Endothelial cell (in vitro differentiated cells): Measurements from ENCODE around the gene ALDH16A1. TPM values are rescaled to one million over a fixed set of nuclear protein-coding genes. Genes with fewer than 3 reads are reported as not detected.

Experiments used
- DNase-seq: peaks from one replicate; pipeline ENCODE4 v3.0.0; 2021; ENCODE audit warnings: low spot score
- H3K27ac Mint-ChIP-seq: one replicate; pipeline ENCODE4 v1.8.0; 2021; ENCODE audit warnings: mixed read lengths, inconsistent platforms; ENCODE audit not compliant: unreplicated experiment
- H3K27me3 Mint-ChIP-seq: one replicate; pipeline ENCODE4 v1.8.0; 2021; ENCODE audit warnings: mild to moderate bottlenecking, moderate library complexity, mixed read lengths, inconsistent platforms; ENCODE audit not compliant: unreplicated experiment
- H3K36me3 Mint-ChIP-seq: one replicate; pipeline ENCODE4 v1.8.0; 2021; ENCODE audit warnings: mild to moderate bottlenecking, low read depth, mixed read lengths, inconsistent platforms; ENCODE audit not compliant: unreplicated experiment
- H3K4me1 Mint-ChIP-seq: one replicate; pipeline ENCODE4 v1.8.0; 2021; ENCODE audit warnings: mild to moderate bottlenecking, mixed read lengths, inconsistent platforms; ENCODE audit not compliant: unreplicated experiment
- H3K4me3 Mint-ChIP-seq: one replicate; pipeline ENCODE4 v1.8.0; 2021; ENCODE audit warnings: mild to moderate bottlenecking, mixed read lengths, inconsistent platforms; ENCODE audit not compliant: unreplicated experiment
- H3K9me3 Mint-ChIP-seq: one replicate; pipeline ENCODE4 v1.8.0; 2021; ENCODE audit warnings: mixed read lengths, inconsistent platforms; ENCODE audit not compliant: unreplicated experiment
- CTCF ChIP-seq: fragments of 200-600 bp; sonication (generic); IDR thresholded peaks from one replicate; pipeline ENCODE4 v1.5.0; 2021; ENCODE audit warnings: antibody characterized with exemption; ENCODE audit not compliant: unreplicated experiment
- total RNA-seq: library from RNA; stranded (reverse); fragmentation: NEBNext Ultra II Directional; extraction: Animal tissue kit (Norgen Biotek cat#: 25700); gene quantifications from one replicate; pipeline ENCODE4 v1.2.1, GENCODE V29; 2021; ENCODE audit not compliant: unreplicated experiment

Gene ALDH16A1
- total RNA-seq, 1 donor from 2014 or later = 49.6 TPM

- Mint-ChIP-seq H3K27me3 (peaks cover 59% of the 10 kb centered on the region), H3K4me1 (peaks cover 14% of the 10 kb centered on the region), H3K27ac (no peak overlapping the region), H3K36me3 (peaks cover 15% of the 10 kb centered on the region), H3K4me3 (no peak overlapping the region), H3K9me3 (no peaks in the 10 kb centered on the region)
- no peak for TF ChIP-seq CTCF
- no peak for DNase-seq
Observed at GRCh38 chr19:49439836-49440235, 13.2 kb upstream of the ALDH16A1 start.

- Mint-ChIP-seq H3K27me3 (peaks cover 58% of the 10 kb centered on the region), H3K4me1 (peaks cover 14% of the 10 kb centered on the region), H3K36me3 (peaks cover 7% of the 10 kb centered on the region), H3K27ac (no peak overlapping the region), H3K9me3 (no peaks in the 10 kb centered on the region), H3K4me3 (peak overlapping the region; percentile 68)
- DNase-seq = no peak
- no peak for TF ChIP-seq CTCF
Observed at GRCh38 chr19:49440439-49441209, 12.4 kb upstream of the ALDH16A1 start.

- DNase-seq = peak; percentile 43
- H3K4me3 Mint-ChIP-seq = peak within 1 kb of the TSS; percentile 82
- peaks cover 11% of the 10 kb centered on the region for H3K36me3 Mint-ChIP-seq
- H3K4me1 Mint-ChIP-seq = peaks cover 14% of the 10 kb centered on the region
- H3K9me3 Mint-ChIP-seq = no peaks in the 10 kb centered on the region
- TF ChIP-seq CTCF = no peak
- H3K27ac Mint-ChIP-seq = no peak within 1 kb of the TSS
- H3K27me3 Mint-ChIP-seq = peaks cover 52% of the 10 kb centered on the region
Observed at GRCh38 chr19:49441210-49441959, 11.6 kb upstream of the ALDH16A1 start, which contains the start of gene SLC17A7. Gene SLC17A7 (minus strand): TSS chr19:49441527. CDS start chr19:49441379, 148 bp downstream.

GRCh38 chr19:49441960-49442350 lies 11.1 kb upstream of the ALDH16A1 start:
- peaks cover 49% of the 10 kb centered on the region for H3K27me3 Mint-ChIP-seq
- no peak for TF ChIP-seq CTCF
- peaks cover 16% of the 10 kb centered on the region for H3K36me3 Mint-ChIP-seq
- peak overlapping the region; percentile 82 for H3K4me3 Mint-ChIP-seq
- no peak overlapping the region for H3K27ac Mint-ChIP-seq
- peaks cover 14% of the 10 kb centered on the region for H3K4me1 Mint-ChIP-seq
- no peaks in the 10 kb centered on the region for H3K9me3 Mint-ChIP-seq
- DNase-seq = no peak

- no peak for TF ChIP-seq CTCF
- peak overlapping the region; percentile 82 for H3K4me3 Mint-ChIP-seq
- no peak overlapping the region for H3K27ac Mint-ChIP-seq
- peaks cover 14% of the 10 kb centered on the region for H3K4me1 Mint-ChIP-seq
- H3K9me3 Mint-ChIP-seq = no peaks in the 10 kb centered on the region
- H3K27me3 Mint-ChIP-seq = peaks cover 48% of the 10 kb centered on the region
- H3K36me3 Mint-ChIP-seq = peaks cover 16% of the 10 kb centered on the region
- no peak for DNase-seq
Observed at GRCh38 chr19:49442354-49442753, 10.7 kb upstream of the ALDH16A1 start.
